Putamen (tissue), 1 donor: ENCODE results near the gene ATP6V0D1.

Experiments used
- DNase-seq: peaks from one replicate; pipeline ENCODE4 v3.0.0-alpha.2; 2016; ENCODE audit warnings: low spot score

ATP6V0D1 gene

DNA sequence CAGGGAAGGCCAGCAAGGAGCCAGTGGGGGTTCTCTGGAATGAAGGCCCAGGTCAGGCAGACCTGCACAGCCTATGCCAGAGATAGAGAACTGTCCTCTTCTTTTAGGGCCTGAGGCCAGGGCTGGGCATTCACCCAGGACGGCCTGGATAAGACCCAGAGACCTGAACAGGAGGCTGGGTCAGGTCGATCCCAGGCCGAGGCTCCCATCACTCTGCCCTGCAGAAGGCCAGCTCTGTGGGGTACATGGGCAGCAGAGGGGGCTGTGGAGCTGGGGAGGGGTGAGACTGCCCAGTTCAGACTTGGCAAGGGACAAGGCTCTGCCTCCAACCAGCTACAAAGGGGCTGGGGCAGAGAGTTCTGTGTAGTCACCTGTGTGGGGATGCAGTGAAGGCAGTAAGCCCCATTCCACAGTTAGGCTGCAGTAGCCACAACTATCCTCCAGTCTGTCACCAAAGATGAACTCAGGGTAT lies 35.5 kb downstream of the ATP6V0D1 start:
- DNase-seq: no peak

DNA sequence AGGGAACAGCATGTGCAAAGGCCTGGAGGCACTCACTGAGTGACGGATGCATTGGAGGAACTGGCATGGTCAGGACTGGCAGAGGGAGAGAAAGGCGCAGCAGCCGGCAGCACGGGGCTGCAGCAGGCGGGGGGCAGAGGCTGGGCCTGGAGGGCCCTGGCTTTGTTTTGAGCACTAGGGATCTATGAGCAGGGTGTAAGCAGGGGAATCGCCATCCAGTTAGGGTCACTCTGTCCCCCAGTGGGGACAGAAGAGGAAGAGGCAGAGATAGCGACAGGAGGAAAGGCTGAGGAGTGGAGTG lies 35.9 kb downstream of the ATP6V0D1 start:
- no peak for DNase-seq

DNA sequence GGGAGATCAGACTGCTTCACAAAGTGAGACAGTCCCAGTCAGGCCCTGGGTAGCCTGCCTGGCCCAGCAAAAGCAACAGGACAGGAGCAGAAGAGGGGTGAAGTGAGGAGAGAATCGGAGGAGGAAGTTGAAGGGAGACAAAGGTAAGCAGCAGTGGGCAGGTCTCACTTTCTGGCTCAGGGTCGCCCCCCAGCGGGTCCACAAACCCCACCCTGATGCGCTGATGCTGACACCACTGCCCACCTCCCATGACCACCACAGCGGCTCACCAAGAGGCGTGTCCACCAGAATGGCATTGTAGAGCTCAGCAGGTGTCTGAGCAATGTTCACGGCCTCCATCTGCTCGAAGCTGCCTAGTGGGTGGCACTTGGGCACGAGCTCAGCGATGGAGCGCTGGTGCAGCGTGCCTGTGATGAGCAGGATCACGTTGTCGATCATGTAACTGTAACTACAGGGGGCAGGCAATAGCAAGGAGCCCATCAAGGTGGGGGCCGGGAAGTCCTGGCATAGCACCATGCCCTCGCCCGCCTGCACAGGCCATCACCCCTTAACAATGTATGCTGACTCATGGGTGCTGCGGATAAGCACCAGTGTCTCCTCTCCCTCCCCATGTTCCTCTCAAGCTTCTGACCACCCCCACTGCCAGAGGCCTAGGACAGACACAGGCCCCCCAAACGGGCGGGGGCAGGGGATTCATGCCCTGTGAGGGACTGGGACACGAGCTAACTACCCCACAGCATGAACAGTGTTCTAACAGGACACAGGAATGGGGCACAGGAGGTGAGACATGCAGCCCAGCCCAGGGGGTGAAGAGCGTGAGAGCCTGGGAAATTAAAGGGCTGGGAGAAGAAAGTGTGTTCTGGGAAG lies 36.5 kb downstream of the ATP6V0D1 start:
- DNase-seq: no peak

DNA sequence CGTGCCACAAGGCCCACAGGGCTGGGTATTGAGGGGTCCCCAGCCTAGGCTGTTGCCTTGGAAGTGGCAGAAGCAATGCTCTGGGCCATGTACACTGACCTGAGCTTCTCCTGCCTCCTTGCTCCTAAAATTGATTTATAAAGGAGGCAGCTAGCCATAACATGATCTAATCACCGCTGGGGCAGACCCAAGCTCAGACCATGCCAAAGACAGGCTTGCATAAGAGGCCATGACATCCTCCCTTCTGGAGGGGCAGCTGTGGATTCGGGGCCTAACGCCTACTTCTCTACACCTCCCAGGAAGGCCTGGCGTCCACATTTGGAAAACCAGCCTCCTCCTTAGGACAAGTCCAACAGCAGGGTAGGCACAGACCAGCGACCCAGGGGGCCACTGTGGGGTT lies 37.7 kb downstream of the ATP6V0D1 start:
- DNase-seq: no peak

DNA sequence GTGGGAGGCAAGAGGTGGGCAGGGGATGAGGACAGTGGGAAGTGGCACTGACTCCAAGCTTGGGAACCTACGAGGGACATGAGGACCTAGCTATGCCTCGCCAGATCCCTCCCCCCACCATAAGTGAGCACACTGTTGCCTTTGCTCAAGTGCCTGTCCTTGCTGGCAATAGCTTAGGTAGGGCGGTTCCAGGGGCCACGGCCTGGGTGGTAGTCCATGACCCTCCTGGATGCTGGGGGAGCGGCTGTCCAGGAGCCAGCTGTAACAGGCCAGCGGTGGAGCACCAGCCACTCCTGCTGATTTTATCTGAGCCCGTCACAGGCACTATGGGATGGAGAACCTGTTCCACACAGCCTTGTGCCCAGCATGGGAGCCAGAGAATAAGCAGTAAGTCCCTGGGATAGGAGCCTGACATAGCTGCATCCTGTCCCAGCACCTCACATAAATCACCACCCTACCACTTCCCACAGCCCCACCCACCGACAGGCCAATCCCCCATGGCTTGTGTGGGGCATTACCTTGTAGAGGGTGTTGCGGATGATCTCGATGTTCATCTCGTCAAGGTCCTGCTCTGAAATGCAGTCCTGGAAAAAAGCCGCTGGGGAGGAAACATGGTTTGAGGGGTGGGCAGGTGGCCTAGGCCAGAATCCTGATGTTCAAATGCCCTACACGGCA lies 38.2 kb downstream of the ATP6V0D1 start:
- DNase-seq: no peak

DNA sequence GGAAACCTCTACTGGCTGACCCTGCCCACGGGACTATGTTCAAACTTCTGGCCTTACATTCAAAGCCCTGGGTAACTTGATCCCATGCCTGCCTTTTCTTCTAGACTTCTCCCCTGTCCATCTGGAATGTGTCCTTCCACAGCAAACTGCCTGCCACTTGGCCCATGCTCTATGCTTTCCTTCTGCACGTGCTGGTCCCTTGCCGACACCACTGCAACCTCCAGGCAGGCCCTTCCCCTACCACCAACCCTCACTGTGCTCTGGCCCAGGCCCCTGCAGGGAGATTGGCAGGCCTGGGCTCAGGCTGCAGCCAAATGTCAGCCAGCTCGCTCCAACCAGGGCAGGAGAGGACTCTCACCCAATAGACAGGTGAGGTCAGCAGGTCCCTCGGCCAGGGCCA lies 39.0 kb downstream of the ATP6V0D1 start:
- no peak for DNase-seq

DNA sequence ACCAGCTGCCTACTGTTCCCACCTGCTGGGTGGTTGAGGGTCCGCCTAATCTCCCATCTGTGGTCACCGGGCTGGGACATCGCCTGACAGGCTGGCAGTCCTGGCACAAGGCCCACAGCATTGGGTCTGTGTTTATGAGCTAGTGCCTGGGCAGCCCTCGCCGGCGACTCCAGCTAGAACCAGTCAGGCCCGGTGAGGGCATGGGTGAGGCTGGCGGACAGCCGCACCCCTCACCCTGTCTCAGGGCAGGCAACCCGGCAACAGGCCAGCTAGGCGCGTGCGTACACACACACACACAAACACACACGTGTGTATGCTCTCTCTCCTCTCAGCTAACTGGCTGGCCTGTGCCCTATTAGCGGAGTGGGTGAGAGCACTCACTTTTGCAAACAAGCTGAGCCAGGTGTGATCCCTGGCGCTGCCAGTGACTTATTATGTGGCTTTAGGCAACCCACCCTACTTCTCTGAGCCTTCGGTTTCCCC lies 39.6 kb downstream of the ATP6V0D1 start:
- DNase-seq: no peak

DNA sequence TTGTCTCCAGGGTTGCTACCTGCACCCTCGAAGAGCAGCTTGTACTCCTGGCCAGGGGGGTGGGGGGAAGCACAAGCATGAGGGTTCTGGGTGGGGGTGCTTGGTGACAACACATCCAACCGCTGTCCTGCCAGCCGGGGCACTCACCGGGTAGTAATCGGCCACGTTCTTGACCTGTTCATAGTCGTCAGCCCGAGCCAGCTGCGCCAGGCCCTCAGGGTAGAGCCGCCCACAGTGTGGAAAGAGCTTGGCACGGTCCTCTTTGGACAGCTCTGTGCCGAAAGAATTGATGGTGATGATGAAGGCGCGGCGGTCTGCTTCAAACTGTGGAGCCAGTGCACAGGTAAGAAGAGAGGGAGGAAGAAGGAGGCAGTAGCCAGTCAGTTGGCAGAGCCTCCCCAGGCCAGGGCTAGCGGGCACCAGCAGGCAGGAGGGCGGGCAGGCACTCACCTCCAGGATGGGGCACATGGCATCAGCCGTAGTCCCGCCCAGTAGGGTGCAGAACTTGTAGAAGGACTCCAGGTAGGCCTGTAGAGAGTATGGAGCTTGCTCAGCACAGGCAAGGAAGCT lies 42.0 kb downstream of the ATP6V0D1 start:
- DNase-seq: no peak

DNA sequence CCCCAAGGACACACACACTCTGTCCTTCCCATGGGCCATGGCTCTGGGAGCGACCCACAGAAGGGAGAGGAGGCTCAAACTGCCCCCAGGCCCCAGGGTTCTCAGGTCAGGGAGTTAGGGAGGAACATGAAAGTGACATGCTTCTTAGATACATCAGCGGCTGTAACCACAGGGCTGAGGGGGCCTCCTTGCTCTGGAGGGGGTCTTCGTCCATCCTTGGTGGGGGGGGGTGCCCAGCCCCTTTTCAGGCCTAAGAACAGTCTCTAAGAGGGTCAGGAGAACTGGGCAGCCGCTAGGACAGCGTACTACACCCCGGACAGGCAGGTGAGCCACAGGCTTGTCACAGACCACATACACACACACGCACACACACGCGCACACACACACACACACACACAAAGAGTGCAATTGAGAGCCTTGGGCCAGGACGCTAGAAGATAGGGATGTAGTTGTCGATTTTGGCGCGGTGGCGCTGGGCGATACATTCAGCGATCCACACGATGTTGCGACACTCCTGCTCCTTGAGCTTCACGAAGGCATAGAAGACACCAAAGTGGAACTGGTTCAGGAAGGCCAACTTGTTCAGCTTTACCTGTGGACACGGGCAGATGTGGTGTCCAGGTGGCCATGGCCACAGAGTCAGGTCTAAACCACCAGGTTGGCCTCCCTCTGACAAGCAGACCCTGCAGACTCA lies 42.7 kb downstream of the ATP6V0D1 start:
- DNase-seq: no peak

DNA sequence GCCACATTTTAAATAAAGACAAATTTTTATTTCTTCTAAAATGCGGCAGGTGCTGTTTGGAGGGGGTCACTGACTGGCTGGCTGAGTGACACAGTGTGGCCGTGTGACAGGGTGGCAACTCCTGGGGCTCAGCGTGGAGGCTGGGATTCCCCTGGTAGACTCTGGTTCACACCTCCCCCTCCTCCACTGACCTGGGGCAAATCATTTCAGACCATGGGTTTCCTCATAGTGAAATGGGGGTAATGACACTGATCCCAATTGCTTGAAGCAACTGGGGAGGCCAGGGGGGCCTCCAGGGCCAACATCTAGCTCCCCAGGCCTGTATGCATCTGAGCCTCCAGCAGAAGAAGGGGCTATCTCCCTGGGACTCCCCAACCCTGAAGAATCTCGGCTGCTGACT lies 43.4 kb downstream of the ATP6V0D1 start:
- no peak for DNase-seq

DNA sequence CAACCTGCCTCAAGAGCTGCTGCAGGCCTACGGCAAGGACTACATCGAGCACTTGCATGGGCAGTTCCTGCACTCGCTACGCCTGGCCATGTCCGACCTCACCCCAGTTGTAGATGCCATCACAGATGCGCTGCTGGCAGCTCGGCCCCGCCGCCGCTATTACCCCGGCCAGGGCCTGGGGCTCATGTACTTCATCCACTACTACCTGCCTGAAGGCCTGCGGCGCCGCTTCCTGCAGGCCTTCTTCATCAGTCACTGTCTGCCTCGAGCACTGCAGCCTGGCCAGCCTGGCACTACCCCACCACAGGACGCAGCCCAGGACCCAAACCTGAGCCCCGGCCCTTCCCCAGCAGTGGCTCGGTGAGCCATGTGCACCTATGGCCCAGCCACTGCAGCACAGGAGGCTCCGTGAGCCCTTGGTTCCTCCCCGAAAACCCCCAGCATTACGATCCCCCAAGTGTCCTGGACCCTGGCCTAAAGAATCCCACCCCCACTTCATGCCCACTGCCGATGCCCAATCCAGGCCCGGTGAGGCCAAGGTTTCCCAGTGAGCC lies 44.2 kb downstream of the ATP6V0D1 start:
- no peak for DNase-seq

DNA sequence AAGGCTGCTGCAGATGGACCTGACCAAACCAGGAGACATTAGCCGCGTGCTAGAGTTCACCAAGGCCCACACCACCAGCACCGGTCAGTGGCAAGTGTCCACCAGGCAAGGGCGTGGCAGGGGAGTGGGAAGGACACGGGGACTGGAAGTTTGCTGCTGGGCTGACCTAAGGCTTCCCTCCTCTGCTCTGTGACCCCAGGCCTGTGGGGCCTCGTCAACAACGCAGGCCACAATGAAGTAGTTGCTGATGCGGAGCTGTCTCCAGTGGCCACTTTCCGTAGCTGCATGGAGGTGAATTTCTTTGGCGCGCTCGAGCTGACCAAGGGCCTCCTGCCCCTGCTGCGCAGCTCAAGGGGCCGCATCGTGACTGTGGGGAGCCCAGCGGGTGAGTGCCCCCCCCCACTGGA lies 45.2 kb downstream of the ATP6V0D1 start:
- DNase-seq: no peak

DNA sequence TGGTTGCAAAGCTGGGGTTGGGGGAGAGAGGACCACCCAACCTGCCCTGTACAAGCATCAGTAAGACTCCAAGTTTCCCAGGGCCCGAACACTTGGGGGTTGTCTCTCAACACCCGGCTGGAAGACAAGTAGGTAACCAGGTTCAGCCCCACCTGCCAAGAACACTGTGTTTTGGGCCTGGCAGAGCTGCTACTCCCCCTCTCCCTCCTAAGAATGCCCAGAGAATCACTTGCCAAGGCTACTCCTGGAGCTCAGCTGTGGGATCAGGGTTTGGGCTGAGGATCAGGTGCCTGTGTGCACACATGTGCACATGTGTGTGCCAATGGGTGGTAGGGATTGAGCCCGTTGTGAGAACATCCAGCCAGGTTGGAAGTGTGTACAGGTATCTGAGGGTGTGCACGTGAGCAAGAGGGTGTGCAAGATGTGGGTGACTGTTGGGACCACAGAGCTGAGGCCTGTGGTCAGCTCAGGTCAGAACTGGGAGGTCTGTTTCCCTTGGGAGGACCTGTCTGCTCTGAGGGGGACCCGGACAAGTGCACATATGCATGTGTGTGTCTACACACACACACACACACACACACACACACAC lies 47.7 kb downstream of the ATP6V0D1 start:
- DNase-seq: no peak

DNA sequence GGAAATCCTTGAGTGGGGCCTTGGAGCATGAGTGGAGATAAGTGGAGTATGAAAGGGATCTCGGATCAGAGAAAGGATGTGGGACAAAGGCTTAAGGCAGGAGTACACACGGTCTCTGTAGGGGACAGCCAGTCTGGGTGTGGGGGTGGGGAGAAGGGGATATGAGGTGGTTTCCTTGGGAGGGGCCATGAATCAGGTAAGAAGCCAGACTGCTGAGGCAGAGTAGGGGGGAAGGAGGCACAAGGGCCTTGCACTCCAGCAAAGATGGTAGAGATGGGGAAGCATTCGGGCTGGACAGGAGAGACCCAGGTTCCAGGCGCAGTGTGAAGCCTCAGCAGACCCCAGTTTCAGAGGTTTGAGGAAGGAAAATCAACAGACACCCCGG lies 48.5 kb downstream of the ATP6V0D1 start:
- no peak for DNase-seq

DNA sequence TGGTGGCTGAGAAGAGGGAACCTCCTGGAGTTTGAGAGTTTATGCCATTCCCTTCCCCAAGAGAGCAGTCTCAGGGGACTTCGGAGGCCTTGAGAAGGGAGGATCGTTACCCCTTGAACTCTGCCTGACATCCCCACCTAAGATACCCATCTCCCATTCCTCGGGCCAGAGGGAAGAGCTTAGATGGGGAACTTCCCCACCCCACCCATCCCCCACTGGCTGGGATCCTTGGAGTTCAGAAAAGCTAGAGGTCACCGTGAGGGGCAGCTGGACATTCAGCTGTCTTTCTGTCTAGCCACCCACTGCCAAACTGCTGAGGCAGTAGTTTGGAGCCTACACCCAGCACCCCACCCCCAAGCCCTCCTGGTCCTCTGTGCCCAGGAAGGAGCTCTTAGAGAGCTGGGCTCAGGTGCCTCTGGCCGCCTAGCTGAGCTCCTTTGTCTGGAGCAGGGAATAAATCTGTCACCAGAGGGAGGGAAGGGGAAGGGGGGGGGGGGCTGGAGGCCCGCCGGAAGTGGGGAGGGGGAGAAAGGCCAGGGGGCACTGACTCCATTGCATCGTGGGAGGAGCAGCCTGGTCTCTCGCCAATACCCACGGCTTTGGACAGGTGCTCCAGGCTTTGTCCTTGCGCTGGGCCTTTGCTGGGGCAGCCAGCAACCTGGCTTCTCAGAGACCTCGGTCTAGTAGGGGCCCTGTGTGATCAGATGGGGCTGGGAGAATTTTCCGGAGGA lies 49.0 kb downstream of the ATP6V0D1 start:
- DNase-seq: no peak

DNA sequence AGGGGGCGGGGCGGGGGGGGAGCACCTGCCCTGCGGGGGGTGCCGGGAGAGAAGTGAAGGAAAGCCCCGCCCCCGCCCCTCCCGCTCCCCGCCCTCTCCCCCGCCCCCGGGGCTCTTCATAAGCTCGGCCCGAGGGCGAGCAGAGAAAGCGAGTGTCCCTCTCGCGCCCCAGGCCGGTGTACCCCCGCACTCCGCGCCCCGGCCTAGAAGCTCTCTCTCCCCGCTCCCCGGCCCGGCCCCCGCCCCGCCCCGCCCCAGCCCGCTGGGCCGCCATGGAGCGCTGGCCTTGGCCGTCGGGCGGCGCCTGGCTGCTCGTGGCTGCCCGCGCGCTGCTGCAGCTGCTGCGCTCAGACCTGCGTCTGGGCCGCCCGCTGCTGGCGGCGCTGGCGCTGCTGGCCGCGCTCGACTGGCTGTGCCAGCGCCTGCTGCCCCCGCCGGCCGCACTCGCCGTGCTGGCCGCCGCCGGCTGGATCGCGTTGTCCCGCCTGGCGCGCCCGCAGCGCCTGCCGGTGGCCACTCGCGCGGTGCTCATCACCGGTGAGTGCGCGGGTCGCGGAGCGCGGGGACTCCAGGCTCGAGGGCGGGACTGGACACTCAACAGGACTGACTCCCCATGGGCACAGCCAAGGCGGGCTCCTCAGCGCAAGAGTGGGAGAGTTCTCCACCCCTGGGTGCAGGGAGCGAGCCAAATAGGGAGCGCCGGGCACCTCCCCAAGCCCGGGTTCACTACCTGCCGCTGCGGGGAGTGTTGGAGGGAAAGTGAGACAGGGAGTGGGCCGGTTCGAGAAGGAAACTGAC lies 49.8 kb downstream of the ATP6V0D1 start, which contains the start of gene HSD11B2:
Gene HSD11B2, plus strand, starts transcription at position 145 of the 798 bp plus-strand sequence. Its CDS starts 128 bp downstream, at position 273.
- DNase-seq: no peak

DNA sequence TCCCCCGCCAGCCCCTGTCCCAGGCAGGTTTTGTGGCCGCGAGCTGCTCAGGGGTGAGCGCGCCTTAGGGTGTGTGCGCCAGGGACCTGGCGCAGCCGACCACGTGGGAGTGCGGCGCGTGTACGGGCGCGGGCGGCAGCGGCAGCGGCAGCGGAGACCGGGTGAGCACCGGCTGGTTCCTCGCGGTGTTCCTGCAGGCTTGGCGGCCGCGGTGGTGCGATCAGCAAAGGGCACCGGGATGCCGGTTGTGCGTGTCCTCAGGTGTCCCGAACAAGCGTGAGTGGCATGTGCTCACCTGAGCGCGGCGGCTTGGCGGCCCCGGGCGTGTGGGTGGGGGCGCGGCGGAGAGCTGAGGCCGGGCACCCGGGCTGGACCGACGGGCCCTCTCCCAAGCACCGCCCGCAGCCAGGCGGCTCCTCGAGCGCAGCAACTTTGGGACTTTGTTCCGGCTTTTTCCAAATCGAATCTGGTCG lies 50.4 kb downstream of the ATP6V0D1 start:
- no peak for DNase-seq

DNA sequence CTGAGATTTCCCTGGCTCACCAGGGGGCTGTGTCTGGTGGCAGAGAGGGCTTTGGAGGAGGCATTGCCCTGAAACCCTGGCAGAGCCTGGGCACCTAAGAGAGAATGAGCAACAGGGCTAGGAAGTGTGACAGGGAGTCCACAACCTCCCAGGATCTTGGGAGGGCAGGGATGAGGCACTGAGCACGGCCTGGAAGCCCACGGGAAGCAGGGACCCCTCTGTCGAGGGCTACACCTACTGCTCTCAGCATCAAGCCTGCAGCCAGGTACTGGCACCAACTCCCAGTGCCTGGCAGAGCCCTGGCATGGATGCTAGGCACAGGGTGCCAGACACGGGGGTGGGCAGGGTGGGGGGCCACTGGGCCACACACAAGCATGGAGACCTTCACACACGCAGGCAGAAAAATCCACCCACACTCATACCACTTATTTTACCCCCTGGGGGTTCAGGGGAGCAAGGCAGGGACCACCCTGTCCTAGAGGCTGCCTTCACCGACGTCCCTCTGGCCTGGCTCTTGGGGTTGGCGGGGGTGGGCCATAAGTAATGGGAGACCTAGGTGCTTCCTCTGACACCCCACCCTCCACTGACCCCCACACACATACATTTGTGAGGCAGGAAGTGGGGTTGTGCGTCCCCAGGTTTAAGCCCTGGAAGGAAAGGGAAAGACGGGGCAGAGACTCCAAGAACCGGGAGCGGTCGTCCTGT lies 51.0 kb downstream of the ATP6V0D1 start:
- no peak for DNase-seq

DNA sequence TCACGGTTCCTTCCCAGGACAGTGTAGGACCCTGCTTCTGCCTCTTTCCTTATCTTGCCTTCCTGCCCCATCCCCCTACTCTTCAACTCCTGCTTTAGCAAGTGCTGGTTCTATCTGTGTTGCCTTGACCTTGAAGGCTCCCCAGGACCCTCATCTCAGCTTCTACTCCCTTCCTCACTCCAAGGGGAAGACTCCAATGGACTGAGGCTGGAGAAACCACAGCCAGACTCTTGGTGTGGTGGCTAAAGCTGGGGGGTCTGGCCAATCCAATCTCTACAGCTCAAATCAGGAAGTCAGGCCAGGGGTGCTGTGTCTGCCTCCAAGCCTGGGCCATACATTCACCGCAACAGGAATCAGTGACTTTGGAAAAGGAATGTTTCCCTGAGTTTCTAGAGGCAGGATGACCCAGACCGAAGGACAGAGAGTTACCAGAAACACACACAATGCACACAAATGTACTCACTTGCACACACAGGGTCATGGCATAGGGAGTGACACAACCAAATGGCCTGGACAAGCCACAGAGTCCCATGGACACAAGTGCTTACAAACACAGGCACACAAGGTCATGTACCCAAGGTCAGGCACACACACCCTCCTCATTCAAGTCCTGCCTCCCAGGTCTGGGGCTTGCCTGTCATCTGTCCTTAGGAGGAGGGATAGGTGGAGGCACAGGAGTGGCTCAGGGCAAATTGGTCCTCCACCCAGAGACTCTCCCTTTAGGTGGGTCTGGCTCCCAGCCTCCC lies 51.7 kb downstream of the ATP6V0D1 start:
- DNase-seq: no peak
